OCI-LY1 (cell line): Measurements from ENCODE around the gene PCBP3.

Experiments
- H2AFZ ChIP-seq: fragments of 200-600 bp; sonication (generic), shearing (Covaris generic); 2 replicates; pipeline ENCODE4 v1.6.0; 2014; ENCODE audit warnings: antibody characterized with exemption, mild to moderate bottlenecking, low read length
- H3F3A ChIP-seq: fragments of 200-600 bp; sonication (generic), shearing (Covaris generic); 2 replicates; pipeline ENCODE4 v1.6.0; 2014; ENCODE audit warnings: mild to moderate bottlenecking, antibody characterized with exemption, low read length, moderate library complexity; ENCODE audit not compliant: insufficient read depth
- H3K27ac ChIP-seq: fragments of 200-600 bp; sonication (generic); 2 replicates; pipeline ENCODE4 v1.5.1; 2014; ENCODE audit warnings: low read length, mixed run types, mild to moderate bottlenecking, low read depth; ENCODE audit not compliant: poor library complexity, severe bottlenecking
- H3K27me3 ChIP-seq: fragments of 200-600 bp; sonication (generic); 2 replicates; pipeline ENCODE4 v1.6.0; 2014; ENCODE audit warnings: antibody characterized with exemption, mild to moderate bottlenecking, low read length, moderate library complexity; ENCODE audit not compliant: insufficient read depth
- H3K36me3 ChIP-seq: fragments of 200-600 bp; sonication (generic); 2 replicates; pipeline ENCODE4 v1.6.1; 2014; ENCODE audit warnings: mild to moderate bottlenecking, antibody characterized with exemption, low read length, moderate library complexity, mixed read lengths; ENCODE audit not compliant: insufficient read depth
- H3K4me1 ChIP-seq: fragments of 200-600 bp; sonication (generic); 2 replicates; pipeline ENCODE4 v1.5.1; 2014; ENCODE audit warnings: mild to moderate bottlenecking, low read length, moderate library complexity; ENCODE audit not compliant: insufficient read depth, severe bottlenecking
- H3K4me2 ChIP-seq: fragments of 200-600 bp; sonication (generic), shearing (Covaris generic); 2 replicates; pipeline ENCODE4 v1.6.1; 2014; ENCODE audit warnings: low read length
- H3K4me3 ChIP-seq: fragments of 200-600 bp; sonication (generic); 2 replicates; pipeline ENCODE4 v1.5.1; 2014; ENCODE audit warnings: low read length, low read depth, mild to moderate bottlenecking, mixed read lengths; ENCODE audit not compliant: poor library complexity, severe bottlenecking
- H3K79me2 ChIP-seq: fragments of 200-600 bp; shearing (Covaris generic); 2 replicates; pipeline ENCODE4 v1.6.1; 2016; ENCODE audit warnings: mixed run types, low read length, mixed read lengths; ENCODE audit not compliant: insufficient read depth
- H3K9ac ChIP-seq: fragments of 200-600 bp; sonication (generic), shearing (Covaris generic); 2 replicates; pipeline ENCODE4 v1.6.1; 2014; ENCODE audit warnings: mild to moderate bottlenecking, low read length, mixed read lengths
- H3K9me2 ChIP-seq: fragments of 200-600 bp; sonication (generic), shearing (Covaris generic); 2 replicates; pipeline ENCODE4 v1.6.1; 2014; ENCODE audit warnings: low read depth, mild to moderate bottlenecking, low read length, mixed read lengths
- H3K9me3 ChIP-seq: fragments of 200-600 bp; shearing (Covaris generic); 2 replicates; pipeline ENCODE4 v1.6.1; 2014; ENCODE audit warnings: low read length, mixed read lengths
- H4K20me1 ChIP-seq: fragments of 200-600 bp; sonication (generic), shearing (Covaris generic); 2 replicates; pipeline ENCODE4 v1.6.0; 2016; ENCODE audit warnings: mild to moderate bottlenecking, low read length; ENCODE audit not compliant: insufficient read depth
- CTCF ChIP-seq: fragments of 200-600 bp; sonication (generic), shearing (Covaris generic); IDR thresholded peaks from 2 replicates; pipeline ENCODE4 v1.5.1; 2017; ENCODE audit warnings: mild to moderate bottlenecking, antibody characterized with exemption, low read length, moderate library complexity, mixed read lengths
- EZH2 ChIP-seq: fragments of 200-600 bp; sonication (generic), shearing (Covaris generic); IDR thresholded peaks from 2 replicates; pipeline ENCODE4 v1.8.0; 2017; ENCODE audit warnings: borderline replicate concordance, mixed run types, mild to moderate bottlenecking, antibody characterized with exemption, low read length, moderate library complexity, mixed read lengths

Gene PCBP3

GRCh38 chr21:45848331-45848730 lies 204.8 kb downstream of the PCBP3 start:
- no peak overlapping the region for H3K27ac ChIP-seq
- no peak overlapping the region for H3K9ac ChIP-seq
- no peak overlapping the region for H2AFZ ChIP-seq
- H3K4me1 ChIP-seq = no peaks in the 10 kb centered on the region
- no peak overlapping the region for H3K4me3 ChIP-seq
- no peaks in the 10 kb centered on the region for H3K9me3 ChIP-seq
- H3K36me3 ChIP-seq = no peaks in the 10 kb centered on the region
- H3K9me2 ChIP-seq = no peaks in the 10 kb centered on the region
- TF ChIP-seq EZH2 = no peak
- TF ChIP-seq CTCF = no peak
- no peaks in the 10 kb centered on the region for H3K79me2 ChIP-seq
- H3K27me3 ChIP-seq = no peaks in the 10 kb centered on the region; the same call in 1 of the 2 replicates
- H3F3A ChIP-seq = no peaks in the 10 kb centered on the region
- H3K4me2 ChIP-seq = no peak overlapping the region
- H4K20me1 ChIP-seq = no peaks in the 10 kb centered on the region

- Histone ChIP-seq H3K9me2 (no peaks in the 10 kb centered on the region), H4K20me1 (no peaks in the 10 kb centered on the region), H3K79me2 (no peaks in the 10 kb centered on the region), H3K27me3 (no peaks in the 10 kb centered on the region; the same call in 1 of the 2 replicates), H2AFZ (no peak overlapping the region), H3K4me3 (no peak overlapping the region), H3K4me2 (no peak overlapping the region), H3K36me3 (no peaks in the 10 kb centered on the region), H3K27ac (no peak overlapping the region), H3F3A (no peaks in the 10 kb centered on the region), H3K4me1 (no peaks in the 10 kb centered on the region), H3K9ac (no peak overlapping the region), H3K9me3 (no peaks in the 10 kb centered on the region)
- TF ChIP-seq CTCF (no peak), EZH2 (no peak)
Measured at GRCh38 chr21:45848805-45849204, 205.3 kb downstream of the PCBP3 start.

- no peak for TF ChIP-seq EZH2
- TF ChIP-seq CTCF = no peak
- no peaks in the 10 kb centered on the region for H4K20me1 ChIP-seq
- H3K4me3 ChIP-seq = no peak overlapping the region
- H3K79me2 ChIP-seq = no peaks in the 10 kb centered on the region
- H3K9me2 ChIP-seq = no peaks in the 10 kb centered on the region
- no peak overlapping the region for H3K4me2 ChIP-seq
- no peak overlapping the region for H3K27ac ChIP-seq
- no peak overlapping the region for H2AFZ ChIP-seq
- no peaks in the 10 kb centered on the region for H3K4me1 ChIP-seq
- no peak overlapping the region for H3K9ac ChIP-seq
- no peaks in the 10 kb centered on the region for H3F3A ChIP-seq
- H3K36me3 ChIP-seq = no peaks in the 10 kb centered on the region
- H3K27me3 ChIP-seq = no peaks in the 10 kb centered on the region; the same call in 1 of the 2 replicates
- H3K9me3 ChIP-seq = no peaks in the 10 kb centered on the region
Measured at GRCh38 chr21:45849651-45850050, 206.1 kb downstream of the PCBP3 start.
